CD14-positive monocyte (primary cell): ENCODE data around the gene SCN10A. TPM values are rescaled to one million over a fixed set of nuclear protein-coding genes. Genes with fewer than 3 reads are reported as not detected.

Source experiments
- DNase-seq, 3 donors: peaks; one replicate each; pipeline ENCODE4 v3.0.0-alpha.2; 2011 to 2022
- H2AFZ ChIP-seq: 2 replicates; pipeline ENCODE4 v1.6.0; 2012; ENCODE audit warnings: mild to moderate bottlenecking, low read depth, low read length, inconsistent platforms; ENCODE audit not compliant: insufficient read depth, poor library complexity, severe bottlenecking
- H3K27ac ChIP-seq, 2 donors: 1 replicate in 1 of 2; 2 replicates in 1 of 2; pipeline ENCODE4 v1.5.1; 2012 to 2013; ENCODE audit warnings: low read length in 2 of 2, control low read depth in 1 of 2, inconsistent platforms in 1 of 2, low read depth in 1 of 2, mild to moderate bottlenecking in 1 of 2
- H3K27me3 ChIP-seq, 2 donors: one replicate each; pipeline versions ENCODE4 v1.6.0 to v1.6.1; 2011 to 2013; ENCODE audit warnings: low read length in 2 of 2; ENCODE audit not compliant: control insufficient read depth in 2 of 2, insufficient read depth in 2 of 2
- H3K36me3 ChIP-seq, 2 donors: replicated peaks in 1 of 2; 1 replicate in 1 of 2; 2 replicates in 1 of 2; pipeline versions ENCODE4 v1.5.1 to v1.6.1; 2012 to 2013; ENCODE audit warnings: low read length in 2 of 2, control low read depth in 1 of 2, inconsistent platforms in 1 of 2, mild to moderate bottlenecking in 1 of 2; ENCODE audit not compliant: insufficient read depth in 2 of 2, control insufficient read depth in 1 of 2
- H3K4me1 ChIP-seq, 2 donors: 1 replicate in 1 of 2; 2 replicates in 1 of 2; pipeline versions ENCODE4 v1.5.1 to v1.6.1; 2012 to 2013; ENCODE audit warnings: low read length in 2 of 2, control low read depth in 1 of 2, inconsistent platforms in 1 of 2, mild to moderate bottlenecking in 1 of 2, moderate library complexity in 1 of 2; ENCODE audit not compliant: insufficient read depth in 2 of 2, control insufficient read depth in 1 of 2
- H3K4me2 ChIP-seq: replicated peaks from 2 replicates; pipeline ENCODE3; 2012; ENCODE audit warnings: low read length, moderate library complexity, mild to moderate bottlenecking; ENCODE audit not compliant: poor library complexity, severe bottlenecking; ENCODE audit errors: extremely low read depth
- H3K4me3 ChIP-seq, 3 experiments: fragments of 200-600 bp in 1 of 3; sonication (generic) in 1 of 3; replicated peaks in 1 of 3; 1 replicate in 2 of 3; 2 replicates in 1 of 3; pipeline ENCODE4 v1.5.1; 2011 to 2013; ENCODE audit warnings: low read length in 3 of 3, mild to moderate bottlenecking in 3 of 3, control low read depth in 2 of 3, low read depth in 2 of 3, inconsistent platforms in 1 of 3, moderate library complexity in 1 of 3
- H3K79me2 ChIP-seq: 2 replicates; pipeline ENCODE4 v1.6.0; 2012; ENCODE audit warnings: mild to moderate bottlenecking, control low read depth, inconsistent platforms, low read length, moderate library complexity; ENCODE audit not compliant: insufficient read depth
- H3K9ac ChIP-seq: 2 replicates; pipeline ENCODE4 v1.6.0; 2017; ENCODE audit warnings: low read length, mild to moderate bottlenecking; ENCODE audit not compliant: insufficient read depth, poor library complexity, severe bottlenecking
- H3K9me3 ChIP-seq, 2 donors: replicated peaks in 1 of 2; 1 replicate in 1 of 2; 2 replicates in 1 of 2; pipeline versions ENCODE4 v1.5.1 to v1.6.1; 2012 to 2013; ENCODE audit warnings: low read length in 2 of 2, control low read depth in 1 of 2; ENCODE audit not compliant: control insufficient read depth in 1 of 2, insufficient read depth in 1 of 2
- H4K20me1 ChIP-seq: 2 replicates; pipeline ENCODE4 v1.6.0; 2012; ENCODE audit warnings: mild to moderate bottlenecking, low read length, control low read depth, moderate library complexity; ENCODE audit not compliant: insufficient read depth
- H3K27ac Mint-ChIP-seq, 7 donors: one replicate each; pipeline ENCODE4 v1.8.0; 2020; ENCODE audit warnings: mild to moderate bottlenecking in 7 of 7, mixed read lengths in 7 of 7, moderate library complexity in 6 of 7, inconsistent platforms in 2 of 7
- H3K27me3 Mint-ChIP-seq, 3 donors: one replicate each; pipeline ENCODE4 v1.8.0; 2021 to 2022; ENCODE audit warnings: low read depth in 3 of 3, mild to moderate bottlenecking in 3 of 3, mixed read lengths in 3 of 3, moderate library complexity in 3 of 3, inconsistent platforms in 1 of 3
- H3K36me3 Mint-ChIP-seq, 2 donors: one replicate each; pipeline ENCODE4 v1.8.0; 2020; ENCODE audit warnings: mixed read lengths in 2 of 2, inconsistent platforms in 1 of 2, mild to moderate bottlenecking in 1 of 2
- H3K4me1 Mint-ChIP-seq: one replicate; pipeline ENCODE4 v1.8.0; 2020; ENCODE audit warnings: mild to moderate bottlenecking, mixed read lengths
- H3K4me3 Mint-ChIP-seq, 2 donors: one replicate each; pipeline ENCODE4 v1.8.0; 2020; ENCODE audit warnings: mild to moderate bottlenecking in 2 of 2, mixed read lengths in 2 of 2, moderate library complexity in 1 of 2
- H3K9me3 Mint-ChIP-seq, 7 donors: one replicate each; pipeline ENCODE4 v1.8.0; 2020 to 2022; ENCODE audit warnings: mixed read lengths in 7 of 7, mild to moderate bottlenecking in 6 of 7, moderate library complexity in 6 of 7, inconsistent platforms in 2 of 7
- CTCF ChIP-seq: fragments of 200-600 bp; IDR thresholded peaks from one replicate; pipeline ENCODE4 v1.8.0; 2022; ENCODE audit warnings: antibody characterized with exemption, mild to moderate bottlenecking
- WGBS: methylation state at CpG from one replicate; pipeline ENCODE4 v1.1.5; 2013; ENCODE audit warnings: missing lambda C conversion rate; ENCODE audit not compliant: insufficient coverage; 5-methylcytosine and 5-hydroxymethylcytosine counted together
- intact Hi-C, 2 donors: fragments of 100-400 bp; cut with micrococcal nuclease; formaldehyde crosslinking; loops; one replicate each; pipeline versions ENCODE4 v1.15.0 to v1.15.1; 2023
- polyA plus RNA-seq, 3 donors: library from polyadenylated mRNA; depleted of rRNA in 1 of 3; unstranded in 2 of 3; stranded (reverse) in 1 of 3; fragments of 300-500 nt in 2 of 3; fragments of >200 nt in 1 of 3; fragmentation: Illumina TruSeq in 2 of 3; gene quantifications; 1 replicate in 2 of 3; 2 replicates in 1 of 3; pipeline ENCODE4 v1.2.3, GENCODE V29; 2012 to 2021

The SCN10A gene
- polyA plus RNA-seq, 3 donors: not detected

GRCh38 chr3:38698061-38698460 lies 118.0 kb downstream of the SCN10A start:
- Mint-ChIP-seq H3K4me1 (no peaks in the 10 kb centered on the region), H3K4me3 (no peak overlapping the region), H3K27me3 (peaks cover 0 to 2% (median 0%) of the 10 kb centered on the region in 3 donors), H3K27ac (no peak overlapping the region), H3K9me3 (peaks cover 0 to 3% (median 0%) of the 10 kb centered on the region in 7 donors), H3K36me3 (no peaks in the 10 kb centered on the region)
- WGBS: 97% methylated on average over 6 of the region's 12 CpGs
- H3K27me3 ChIP-seq: no peaks in the 10 kb centered on the region
- no peak for DNase-seq
- no peaks in the 10 kb centered on the region for H3K4me1 ChIP-seq
- no peaks in the 10 kb centered on the region for H4K20me1 ChIP-seq
- no peak overlapping the region for H3K4me2 ChIP-seq
- no peak overlapping the region for H2AFZ ChIP-seq
- no peaks in the 10 kb centered on the region for H3K9me3 ChIP-seq
- no peak overlapping the region for H3K9ac ChIP-seq
- intact Hi-C loops: no loop called here
- H3K36me3 ChIP-seq: no peaks in the 10 kb centered on the region
- TF ChIP-seq CTCF: no peak
- H3K79me2 ChIP-seq: no peaks in the 10 kb centered on the region
- H3K27ac ChIP-seq: no peak overlapping the region
- H3K4me3 ChIP-seq: no peak overlapping the region

DNA sequence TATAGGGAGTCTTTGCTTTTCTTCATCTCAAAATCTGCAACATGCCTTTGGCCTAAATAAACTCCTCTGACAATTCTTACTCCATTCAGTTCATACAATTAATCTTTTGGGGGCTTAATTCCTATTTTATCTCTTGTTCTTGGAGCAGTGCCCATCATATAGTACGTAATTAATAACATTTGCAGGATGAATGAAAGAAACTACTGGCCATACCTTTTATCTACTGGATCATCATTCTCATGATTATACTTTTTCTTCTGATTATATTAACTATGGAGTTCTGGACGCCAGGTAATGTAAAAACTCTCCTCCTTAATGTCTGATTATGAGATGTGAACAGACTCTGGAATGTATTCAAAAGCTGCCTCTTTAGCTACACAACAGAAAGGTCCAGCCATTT lies 120.0 kb downstream of the SCN10A start:
- no peaks in the 10 kb centered on the region for H3K27me3 Mint-ChIP-seq
- no peak overlapping the region for H3K9ac ChIP-seq
- H3K79me2 ChIP-seq: no peaks in the 10 kb centered on the region
- intact Hi-C loops: no loop called here
- H3K27ac Mint-ChIP-seq: no peak overlapping the region
- H3K9me3 ChIP-seq: no peaks in the 10 kb centered on the region
- no peaks in the 10 kb centered on the region for H3K4me1 Mint-ChIP-seq
- H3K27me3 ChIP-seq: no peaks in the 10 kb centered on the region
- no peak overlapping the region for H3K27ac ChIP-seq
- H3K36me3 ChIP-seq: no peaks in the 10 kb centered on the region
- no peak overlapping the region for H3K4me3 Mint-ChIP-seq
- no peak overlapping the region for H3K4me3 ChIP-seq
- H3K4me2 ChIP-seq: no peak overlapping the region
- no peaks in the 10 kb centered on the region for H3K4me1 ChIP-seq
- no peaks in the 10 kb centered on the region for H4K20me1 ChIP-seq
- H2AFZ ChIP-seq: no peak overlapping the region
- no peak for DNase-seq
- H3K9me3 Mint-ChIP-seq: peaks cover 0 to 3% (median 2%) of the 10 kb centered on the region in 7 donors
- no peaks in the 10 kb centered on the region for H3K36me3 Mint-ChIP-seq
- no peak for TF ChIP-seq CTCF
- WGBS: no CpG with 5 or more reads among the region's 2 CpGs
